Esophagus muscularis mucosa (tissue), 4 donors: ENCODE results near the gene PET100.
A peak's percentile ranks its signal among the peaks of the same experiment; 100 is the strongest.

Source experiments
- EP300 ChIP-seq: sonication (generic); formaldehyde crosslinking; IDR thresholded peaks from one replicate; pipeline ENCODE4 v1.6.1; 2017; ENCODE audit warnings: antibody characterized with exemption
- POLR2A ChIP-seq: fragments of 450-650 bp; IDR thresholded peaks from one replicate; pipeline ENCODE4 v1.6.1; 2017; ENCODE audit warnings: antibody characterized with exemption, moderate library complexity, mild to moderate bottlenecking, low read depth
- TF ChIP-seq, protein P1 (sequence below), 3 experiments: fragments of 200-600 bp in 2 of 3; fragments of 450-650 bp in 1 of 3; sonication (generic) in 2 of 3; IDR thresholded peaks; one replicate each; pipeline ENCODE4 v1.5.1; 2017 to 2019; ENCODE audit warnings: antibody characterized with exemption in 3 of 3, mild to moderate bottlenecking in 2 of 3, moderate library complexity in 1 of 3

DNA sequence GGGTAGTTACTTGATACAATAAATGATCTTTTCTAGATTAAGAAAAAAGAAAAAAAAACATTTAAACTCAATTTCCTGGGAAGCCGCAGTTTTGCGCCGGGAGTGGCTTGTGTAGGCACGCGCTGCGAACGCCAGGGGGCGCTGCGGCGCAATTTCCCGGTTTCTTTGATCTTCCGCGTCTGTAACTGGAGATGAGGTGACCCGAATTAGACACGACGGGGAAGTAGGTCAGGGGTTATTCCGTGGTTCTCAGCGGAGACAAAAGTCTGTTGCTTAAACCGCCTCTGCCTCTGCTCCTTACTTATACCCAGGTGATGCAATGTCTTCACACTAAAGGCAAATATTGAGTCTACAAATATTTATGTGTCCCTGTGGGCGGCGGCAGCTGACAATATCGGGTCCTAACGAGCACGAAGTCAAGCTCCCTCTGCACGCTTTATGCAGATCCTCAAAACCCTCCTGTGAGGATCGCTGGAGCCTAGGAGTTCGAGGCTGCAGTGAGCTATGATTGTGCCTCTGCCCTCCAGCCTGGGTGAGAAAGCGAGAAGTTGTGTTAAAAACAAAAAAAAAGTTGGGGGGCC, 22.6 kb downstream of the PET100 start:
- TF ChIP-seq EP300 = no peak
- TF ChIP-seq, protein P1, sequence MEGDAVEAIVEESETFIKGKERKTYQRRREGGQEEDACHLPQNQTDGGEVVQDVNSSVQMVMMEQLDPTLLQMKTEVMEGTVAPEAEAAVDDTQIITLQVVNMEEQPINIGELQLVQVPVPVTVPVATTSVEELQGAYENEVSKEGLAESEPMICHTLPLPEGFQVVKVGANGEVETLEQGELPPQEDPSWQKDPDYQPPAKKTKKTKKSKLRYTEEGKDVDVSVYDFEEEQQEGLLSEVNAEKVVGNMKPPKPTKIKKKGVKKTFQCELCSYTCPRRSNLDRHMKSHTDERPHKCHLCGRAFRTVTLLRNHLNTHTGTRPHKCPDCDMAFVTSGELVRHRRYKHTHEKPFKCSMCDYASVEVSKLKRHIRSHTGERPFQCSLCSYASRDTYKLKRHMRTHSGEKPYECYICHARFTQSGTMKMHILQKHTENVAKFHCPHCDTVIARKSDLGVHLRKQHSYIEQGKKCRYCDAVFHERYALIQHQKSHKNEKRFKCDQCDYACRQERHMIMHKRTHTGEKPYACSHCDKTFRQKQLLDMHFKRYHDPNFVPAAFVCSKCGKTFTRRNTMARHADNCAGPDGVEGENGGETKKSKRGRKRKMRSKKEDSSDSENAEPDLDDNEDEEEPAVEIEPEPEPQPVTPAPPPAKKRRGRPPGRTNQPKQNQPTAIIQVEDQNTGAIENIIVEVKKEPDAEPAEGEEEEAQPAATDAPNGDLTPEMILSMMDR (IDR thresholded peaks at IDR 0.05) = peak in 2 of 3 experiments; percentile 95 to 98
- no peak for TF ChIP-seq POLR2A
